ENCODE results near the gene IQGAP2.

The IQGAP2 gene

DNA sequence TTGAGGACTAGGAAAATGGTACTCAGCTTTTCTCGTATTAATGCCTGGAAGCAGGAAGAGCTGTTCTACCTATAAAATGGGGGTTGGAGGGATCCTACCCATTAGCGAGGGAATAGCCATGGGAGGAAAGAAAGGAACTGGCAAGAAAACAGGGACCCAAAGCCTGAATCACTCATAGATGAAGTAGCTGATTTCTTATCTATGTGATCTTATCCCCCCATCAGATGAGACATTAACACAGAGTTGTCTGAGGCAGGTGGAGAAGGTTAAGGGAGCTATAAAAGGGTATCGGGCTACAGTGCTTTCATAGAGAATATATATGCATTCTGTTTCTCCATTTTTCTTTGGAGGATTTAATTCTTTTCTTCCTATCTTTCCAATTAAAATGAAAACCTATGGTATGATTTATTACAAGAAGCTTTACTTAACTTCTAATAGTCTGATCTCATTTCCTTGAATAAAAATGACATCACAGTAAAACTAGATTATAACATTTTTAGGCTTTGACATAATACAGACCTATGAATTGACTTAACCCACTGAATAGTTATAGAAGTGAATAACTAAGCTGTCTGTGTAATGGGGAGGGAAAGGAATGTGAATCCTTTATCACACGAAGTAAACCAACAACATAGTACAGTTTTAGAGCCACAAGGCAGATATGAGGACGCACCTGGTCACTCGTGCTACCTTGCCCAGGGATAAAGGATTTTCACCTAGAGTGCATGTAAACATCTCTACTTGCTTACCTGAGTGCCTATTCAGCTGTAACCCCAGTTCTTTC lies 39.0 kb downstream of the IQGAP2 start:
- in situ Hi-C loops (cut with MboI; ENCODE audit: low pct_unique_long_range_greater_than_20kb, low sequenced_read_pairs), result no loop called here
- DNase-seq, result no peak

DNA sequence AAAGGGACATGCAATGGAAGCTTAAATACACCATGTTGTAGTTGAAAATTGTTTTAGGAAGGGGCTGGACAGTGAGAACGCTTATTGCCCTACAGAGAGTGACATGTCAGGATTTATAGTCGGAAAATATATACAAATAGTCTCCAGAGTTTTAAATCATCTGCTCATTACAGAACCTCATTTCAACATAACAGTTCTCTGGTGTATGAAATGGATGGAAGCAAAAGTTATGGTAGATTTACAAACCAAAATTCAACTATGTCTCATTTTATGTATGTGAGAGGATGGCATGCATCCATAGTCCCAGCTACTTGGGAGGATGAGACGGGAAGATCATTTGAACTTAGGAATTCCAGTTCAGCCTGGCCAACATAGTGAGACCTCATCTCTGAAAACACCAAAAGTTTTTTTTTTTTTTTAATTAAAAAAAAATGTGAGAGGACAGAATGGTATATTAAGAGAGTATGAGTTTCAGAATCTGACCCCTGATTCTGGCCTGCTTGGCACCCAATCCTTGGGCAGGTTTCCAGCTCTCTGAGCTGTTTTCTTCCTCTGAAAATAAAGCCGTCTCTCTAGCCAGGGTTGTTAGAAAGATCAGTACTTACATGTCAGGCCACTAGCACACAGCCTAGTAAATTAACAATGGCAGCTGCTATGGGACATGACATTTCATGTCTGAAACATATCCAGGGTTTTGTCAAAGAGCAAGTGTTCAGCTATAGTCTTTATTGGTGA lies 40.1 kb downstream of the IQGAP2 start:
- DNase-seq, result no peak

GRCh38 chr5:76445063-76445462 lies 42.0 kb downstream of the IQGAP2 start:
- DNase-seq, result no peak
- in situ Hi-C loops (cut with MboI; ENCODE audit: low pct_unique_long_range_greater_than_20kb, low sequenced_read_pairs), result no loop called here

More for the DNA sequence above, 40.1 kb downstream of the IQGAP2 start:
- in situ Hi-C loops (cut with MboI; ENCODE audit: low pct_unique_long_range_greater_than_20kb, low sequenced_read_pairs), result no loop called here

DNA sequence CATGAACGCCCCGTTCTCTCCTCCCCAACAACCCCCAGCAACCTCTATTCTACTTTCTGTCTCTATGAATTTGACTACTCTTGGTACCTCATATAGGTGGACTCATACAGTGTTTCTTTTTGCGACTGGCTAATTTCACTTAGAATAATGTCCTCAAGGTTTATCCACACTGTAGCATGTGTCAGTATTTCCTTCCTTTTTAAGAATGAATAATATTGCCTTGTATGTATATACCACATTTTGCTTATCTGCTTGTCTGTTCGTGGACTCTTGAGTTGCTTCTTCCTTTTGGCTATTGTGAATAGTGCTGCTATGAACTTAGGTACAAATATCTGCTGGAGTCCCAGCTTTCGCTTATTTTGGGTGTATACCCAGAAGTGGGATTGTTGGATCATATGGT lies 42.7 kb downstream of the IQGAP2 start:
- in situ Hi-C loops (cut with MboI; ENCODE audit: low pct_unique_long_range_greater_than_20kb, low sequenced_read_pairs), result no loop called here
- DNase-seq, result no peak

- in situ Hi-C loops (cut with MboI; ENCODE audit: low pct_unique_long_range_greater_than_20kb, low sequenced_read_pairs), result no loop called here
- DNase-seq, result no peak
Observed at GRCh38 chr5:76446776-76447175, 43.7 kb downstream of the IQGAP2 start.

- DNase-seq, result no peak
- in situ Hi-C loops (cut with MboI; ENCODE audit: low pct_unique_long_range_greater_than_20kb, low sequenced_read_pairs), result no loop called here
Observed at GRCh38 chr5:76449606-76450005, 46.5 kb downstream of the IQGAP2 start.

DNA sequence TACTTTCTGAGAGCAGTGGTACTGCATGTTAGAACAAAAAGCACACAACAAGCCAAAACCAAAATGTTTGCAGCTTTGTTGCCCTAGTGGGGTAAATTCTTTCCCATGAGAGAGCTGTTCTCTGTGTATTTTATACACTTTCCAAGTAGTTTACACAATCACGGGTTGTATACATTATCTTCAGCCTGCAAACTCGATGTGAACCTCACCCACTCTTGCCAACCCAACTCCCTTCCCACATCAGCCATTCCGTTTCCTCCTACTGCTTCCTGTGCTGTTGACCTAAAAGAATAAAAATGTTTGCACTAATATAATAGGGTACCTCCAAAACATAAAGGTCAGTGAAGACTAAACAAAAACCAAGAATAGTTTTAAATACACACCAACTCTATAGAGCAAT lies 47.0 kb downstream of the IQGAP2 start:
- no peak for DNase-seq
- in situ Hi-C loops (cut with MboI; ENCODE audit: low pct_unique_long_range_greater_than_20kb, low sequenced_read_pairs), result no loop called here

- peak; percentile 65 for DNase-seq
- in situ Hi-C loops (cut with MboI; ENCODE audit: low pct_unique_long_range_greater_than_20kb, low sequenced_read_pairs), result no loop called here
Observed at GRCh38 chr5:76451031-76451701, 48.1 kb downstream of the IQGAP2 start.

- in situ Hi-C loops (cut with MboI; ENCODE audit: low pct_unique_long_range_greater_than_20kb, low sequenced_read_pairs), result no loop called here
- no peak for DNase-seq
Observed at GRCh38 chr5:76455531-76456133, 52.5 kb downstream of the IQGAP2 start.

DNA sequence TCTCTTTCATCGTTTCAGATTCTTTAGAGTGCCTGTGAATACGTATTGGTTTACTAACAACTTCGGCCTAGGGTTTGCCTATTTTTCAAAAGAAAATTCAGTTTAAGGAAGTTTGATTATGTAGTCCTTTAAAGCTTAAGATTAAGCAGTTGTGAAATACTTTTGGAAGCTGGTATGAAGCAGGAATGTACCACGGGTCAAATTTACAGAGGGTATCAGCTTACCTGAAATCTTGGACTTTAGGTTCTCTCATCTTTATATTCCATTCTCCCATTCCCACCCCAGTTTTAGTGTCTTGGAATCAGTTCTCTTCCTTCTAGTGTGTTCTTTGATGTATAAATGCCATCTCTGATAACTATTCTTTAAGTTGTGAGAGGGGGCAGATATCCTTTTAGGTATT lies 53.2 kb downstream of the IQGAP2 start:
- in situ Hi-C loops (cut with MboI; ENCODE audit: low pct_unique_long_range_greater_than_20kb, low sequenced_read_pairs), result no loop called here
- DNase-seq, result no peak

DNA sequence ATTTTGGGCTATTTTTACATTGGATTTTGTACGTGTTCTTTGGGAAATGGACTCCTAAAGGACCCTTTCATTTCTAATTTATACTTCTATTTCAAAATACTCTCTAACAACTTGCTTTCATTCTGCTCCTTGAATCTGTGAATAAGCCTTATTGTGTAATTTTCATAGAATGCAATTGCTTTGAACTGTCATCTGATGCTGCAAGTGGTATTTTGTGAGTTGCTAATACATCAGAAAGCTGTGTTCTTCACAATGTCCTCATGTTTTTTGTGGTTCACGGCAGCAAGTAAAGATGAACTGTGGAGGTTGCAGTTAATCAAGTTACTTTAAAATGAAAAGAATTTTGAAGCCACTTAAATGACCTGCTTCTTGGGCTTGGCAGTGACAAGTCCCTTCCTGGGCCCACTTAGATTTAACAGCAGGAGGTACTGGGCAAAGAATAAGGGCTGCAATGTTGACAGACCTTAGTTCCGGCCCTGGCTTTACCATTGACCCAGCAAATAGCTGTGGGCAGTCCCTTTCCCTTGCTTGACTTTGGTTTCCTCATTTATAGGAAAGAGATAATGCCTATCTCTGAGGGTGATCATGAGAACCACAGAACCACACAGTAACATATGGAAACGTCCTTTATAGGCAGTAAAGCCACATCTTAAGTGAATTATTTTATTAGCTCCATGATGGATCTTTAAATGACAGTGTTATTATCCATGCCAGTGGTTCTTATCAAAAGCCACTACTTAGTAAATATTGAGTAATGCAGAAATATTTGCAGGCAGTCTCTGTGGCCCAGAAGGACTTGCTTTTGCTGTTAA lies 54.8 kb downstream of the IQGAP2 start:
- in situ Hi-C loops (cut with MboI; ENCODE audit: low pct_unique_long_range_greater_than_20kb, low sequenced_read_pairs), result no loop called here
- peak; percentile 37 for DNase-seq

DNA sequence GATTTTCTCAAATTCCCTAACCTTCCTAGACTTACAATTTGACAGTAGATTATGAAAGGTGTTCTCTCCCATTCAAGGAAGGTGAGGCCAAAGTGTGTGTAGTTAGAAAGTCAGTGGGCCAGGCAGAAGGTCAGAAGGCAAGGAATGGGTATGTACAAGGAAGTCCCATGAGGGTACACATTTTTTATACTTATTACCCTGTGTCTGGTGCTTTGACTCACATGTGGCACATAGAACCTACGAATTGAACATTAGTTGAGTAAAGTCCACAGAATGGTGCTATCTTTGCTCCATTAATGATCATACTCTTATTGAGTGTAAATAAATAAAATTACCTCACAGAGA lies 55.4 kb downstream of the IQGAP2 start:
- in situ Hi-C loops (cut with MboI; ENCODE audit: low pct_unique_long_range_greater_than_20kb, low sequenced_read_pairs), result no loop called here
- no peak for DNase-seq

DNA sequence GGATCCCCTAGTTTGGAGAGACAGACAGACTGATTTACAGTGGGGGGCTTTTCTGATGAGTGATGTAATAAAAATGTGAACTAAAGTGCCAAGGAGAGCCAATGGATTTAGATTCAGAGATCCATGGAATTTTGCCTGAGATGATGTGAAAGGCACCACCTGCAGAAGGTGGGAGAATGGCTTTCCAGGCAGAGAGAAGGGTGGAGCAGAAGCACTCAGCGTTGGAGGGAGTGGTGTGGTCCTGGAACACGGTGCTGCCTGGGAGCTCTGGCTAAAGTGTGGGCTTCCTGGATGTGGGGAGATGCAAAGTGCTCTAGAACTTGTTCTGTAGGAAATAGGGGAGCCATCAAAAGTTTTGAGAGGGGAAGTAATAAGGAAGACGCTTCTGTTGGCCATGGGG lies 57.0 kb downstream of the IQGAP2 start:
- no peak for DNase-seq
- in situ Hi-C loops (cut with MboI; ENCODE audit: low pct_unique_long_range_greater_than_20kb, low sequenced_read_pairs), result no loop called here

- in situ Hi-C loops (cut with MboI; ENCODE audit: low pct_unique_long_range_greater_than_20kb, low sequenced_read_pairs), result no loop called here
- DNase-seq, result no peak
Observed at GRCh38 chr5:76462097-76462667, 59.1 kb downstream of the IQGAP2 start.

DNA sequence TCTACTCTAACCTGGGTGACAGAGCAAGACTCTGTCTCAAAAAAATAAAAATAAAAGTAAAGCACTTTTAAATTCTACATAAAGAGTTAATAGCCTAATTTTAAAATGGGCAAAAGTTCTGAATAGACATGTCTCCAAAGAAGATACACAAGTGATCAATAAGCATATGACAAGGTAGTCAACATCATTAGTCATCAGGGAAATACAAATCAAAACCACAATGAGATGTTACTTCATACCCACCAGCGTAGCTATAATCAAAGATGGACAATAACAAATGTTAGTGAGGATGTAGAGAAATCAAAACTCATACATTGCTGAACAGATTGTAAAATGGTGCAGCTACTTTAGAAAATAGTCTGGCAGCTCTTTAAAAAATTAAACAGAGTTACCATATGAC lies 64.1 kb downstream of the IQGAP2 start:
- in situ Hi-C loops (cut with MboI; ENCODE audit: low pct_unique_long_range_greater_than_20kb, low sequenced_read_pairs), result no loop called here
- no peak for DNase-seq

DNA sequence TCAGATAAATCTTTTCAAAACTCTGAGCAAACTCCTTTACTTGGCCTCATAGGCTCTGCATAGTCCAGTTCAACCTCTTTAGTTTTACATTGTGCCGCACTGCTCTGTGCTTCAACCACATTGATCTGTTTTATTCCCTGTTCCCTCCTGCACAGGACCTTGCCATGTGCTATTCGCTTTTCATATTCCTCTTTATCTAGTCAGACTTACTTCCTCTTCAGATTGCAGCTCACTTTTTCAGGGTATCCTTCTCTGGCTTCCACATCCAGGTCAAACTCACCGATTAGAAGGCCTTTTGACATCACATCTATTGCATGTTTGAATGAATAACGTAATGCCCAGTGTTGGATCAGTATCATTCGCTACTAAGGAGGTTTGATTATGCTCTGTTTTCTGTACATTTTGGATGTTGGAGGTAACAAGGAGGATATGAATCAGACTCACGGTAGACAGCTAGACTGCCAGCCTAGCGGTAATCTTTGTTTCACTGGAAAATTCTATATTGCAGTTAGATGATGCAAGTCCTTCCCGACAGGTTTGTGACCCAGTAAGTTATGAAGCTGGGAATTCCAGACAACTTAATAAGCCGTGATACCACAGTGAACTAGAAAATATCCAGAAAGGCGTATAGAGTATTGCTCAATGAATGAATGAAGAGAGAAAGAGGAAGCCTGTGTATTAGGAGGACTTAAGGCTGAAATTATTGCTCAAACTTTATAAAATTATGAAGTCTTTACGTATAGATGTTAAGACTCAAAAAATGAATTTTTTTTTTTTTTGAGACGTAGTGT lies 65.7 kb downstream of the IQGAP2 start:
- DNase-seq, result no peak
- in situ Hi-C loops (cut with MboI; ENCODE audit: low pct_unique_long_range_greater_than_20kb, low sequenced_read_pairs), result no loop called here

DNA sequence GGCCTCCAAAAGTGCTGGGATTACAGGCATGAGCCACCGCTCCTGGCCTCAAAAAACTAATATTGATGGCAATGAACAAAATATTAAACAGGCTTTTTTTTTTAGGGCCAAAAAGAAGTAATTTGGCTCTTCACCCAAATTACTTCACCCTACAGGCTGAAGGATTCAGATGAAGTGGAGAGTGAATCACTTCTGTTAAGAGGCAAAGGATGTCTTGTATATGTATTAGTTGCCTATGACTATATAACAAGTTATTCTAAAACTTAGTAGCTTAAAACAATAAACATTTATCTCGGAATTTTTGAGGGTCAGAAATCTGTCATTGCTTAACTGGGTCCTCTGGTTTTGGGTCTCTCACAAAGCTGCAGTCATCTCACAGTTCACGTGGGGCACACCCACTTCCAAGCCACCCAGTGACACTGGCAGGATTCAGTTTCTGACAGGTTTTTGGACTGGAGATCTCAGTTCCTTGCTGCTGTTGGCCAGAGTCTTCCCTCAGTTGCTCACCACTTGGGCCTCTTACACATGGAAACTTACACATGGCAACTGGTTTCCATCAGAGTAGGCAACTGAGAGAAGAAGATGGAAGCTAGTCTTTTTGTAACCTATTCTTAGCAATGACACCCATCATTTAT lies 66.7 kb downstream of the IQGAP2 start:
- no peak for DNase-seq
- in situ Hi-C loops (cut with MboI; ENCODE audit: low pct_unique_long_range_greater_than_20kb, low sequenced_read_pairs), result no loop called here

DNA sequence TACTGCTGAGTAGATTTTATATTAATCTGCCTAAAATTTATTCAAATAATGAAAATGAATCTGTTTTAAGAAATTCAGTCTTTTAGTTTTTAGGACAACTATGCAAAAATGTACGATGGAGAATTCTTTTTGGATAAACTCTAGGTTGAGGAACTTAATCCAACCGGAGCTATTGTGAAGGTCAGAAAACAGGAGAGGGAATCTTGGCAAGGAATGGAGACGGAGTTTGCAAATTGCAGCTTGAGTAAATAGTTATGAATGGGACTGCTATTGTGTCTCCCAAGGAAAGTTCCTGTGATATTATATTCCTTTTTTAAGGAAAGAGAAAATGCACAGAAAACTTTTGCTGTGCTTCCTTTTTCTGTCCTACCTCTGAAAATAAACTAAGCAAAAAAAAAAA lies 67.9 kb downstream of the IQGAP2 start:
- no peak for DNase-seq
- in situ Hi-C loops (cut with MboI; ENCODE audit: low pct_unique_long_range_greater_than_20kb, low sequenced_read_pairs), result no loop called here

Measured in KBM-7 (cell line).